Heart left ventricle (tissue), 16 donors: ENCODE results near the gene EMX1. TPM values are rescaled to one million over a fixed set of nuclear protein-coding genes. Genes with fewer than 3 reads are reported as not detected.

Experiments
- ATAC-seq, 4 donors: fragments of 200-7000 bp; cut with Tn5 transposase; one replicate each; pipeline ENCODE4 v1.9.1; 2020 to 2022; ENCODE audit warnings: moderate library complexity in 4 of 4, mild to moderate bottlenecking in 3 of 4, moderate number of reproducible peaks in 1 of 4
- DNase-seq, 5 donors: peaks; one replicate each; pipeline ENCODE4 v3.0.0-alpha.2; 2020
- H3K27ac ChIP-seq, 12 donors: fragments of 200-600 bp; sonication (generic) in 4 of 12; one replicate each; pipeline versions ENCODE4 v1.5.0 to v1.8.0; 2016 to 2022; ENCODE audit warnings: mild to moderate bottlenecking in 2 of 12
- H3K27me3 ChIP-seq, 9 donors: fragments of 200-600 bp; sonication (generic) in 2 of 9; one replicate each; pipeline versions ENCODE4 v1.5.1 to v1.8.0; 2016 to 2022; ENCODE audit warnings: mild to moderate bottlenecking in 3 of 9
- H3K36me3 ChIP-seq, 9 donors: fragments of 200-600 bp; sonication (generic) in 2 of 9; one replicate each; pipeline versions ENCODE4 v1.5.0 to v1.8.0; 2018 to 2022; ENCODE audit warnings: mild to moderate bottlenecking in 2 of 9
- H3K4me1 ChIP-seq, 12 donors: fragments of 200-600 bp; sonication (generic) in 4 of 12; one replicate each; pipeline versions ENCODE4 v1.5.0 to v1.8.0; 2016 to 2022; ENCODE audit warnings: mild to moderate bottlenecking in 3 of 12
- H3K4me3 ChIP-seq, 12 donors: fragments of 200-600 bp; sonication (generic) in 4 of 12; one replicate each; pipeline versions ENCODE4 v1.5.0 to v1.8.0; 2017 to 2022; ENCODE audit warnings: mild to moderate bottlenecking in 9 of 12, moderate library complexity in 4 of 12
- H3K9me3 ChIP-seq, 12 donors: fragments of 200-600 bp; sonication (generic) in 4 of 12; one replicate each; pipeline versions ENCODE4 v1.5.0 to v1.8.0; 2016 to 2022; ENCODE audit warnings: mild to moderate bottlenecking in 1 of 12
- CTCF ChIP-seq, 12 donors: fragments of 200-600 bp; sonication (generic) in 4 of 12; IDR thresholded peaks; one replicate each; pipeline versions ENCODE4 v1.5.0 to v1.8.0; 2018 to 2022; ENCODE audit warnings: antibody characterized with exemption in 12 of 12, mild to moderate bottlenecking in 5 of 12
- POLR2A ChIP-seq, 2 donors: fragments of 450-650 bp; IDR thresholded peaks; one replicate each; pipeline ENCODE4 v1.6.1; 2017; ENCODE audit warnings: antibody characterized with exemption in 2 of 2, mild to moderate bottlenecking in 2 of 2, moderate library complexity in 2 of 2
- WGBS, 4 donors: extraction: QIAGEN DNeasy Blood & Tissue Kit in 2 of 4; methylation state at CpG; one replicate each; pipeline versions ENCODE4 v1.1.5 to v1.1.7; 2013 to 2018; 5-methylcytosine and 5-hydroxymethylcytosine counted together
- intact Hi-C, 10 donors: fragments of 100-400 bp; cut with DNase I; formaldehyde crosslinking; loops; one replicate each; pipeline versions ENCODE4 v1.11.1 to v1.14.2; 2022
- polyA plus RNA-seq, 2 donors: library from polyadenylated mRNA; stranded (reverse); fragments of 200-250 nt; gene quantifications; one replicate each; pipeline ENCODE4 v1.2.3, GENCODE V29; 2013
- total RNA-seq, 9 donors: library from RNA; depleted of rRNA in 2 of 9; stranded (reverse); fragments of >200 nt in 2 of 9; fragmentation: NEBNext Ultra II Directional in 3 of 9; extraction: Animal tissue kit (Norgen Biotek cat#: 25700) in 3 of 9; gene quantifications; one replicate each; pipeline versions ENCODE4 v1.1.0 to v1.2.4, GENCODE V29; 2016 to 2023
- donor health status: ischemic (EF 13 %, LVEDD 7.1; RV severe dilation, severe dysfunction).
- donor health status: healthy with polysubstance abuse.
- donor health status: DM: no; HTN: yes; CAD: no.
- donor health status: DM: no; HTN: no; CAD: no.
- donor health status: ischemic (EF 25% LVEDD 6.9; RV normal size, moderate dysfunction).
- donor health status: ischemic (EF 25% LVEDD 5.7; RV mildly dilated, moderate dysfunction).
- donor health status: healthy.
- donor health status: DM: yes; HTN: yes; CAD: no.
- donor health status: ischemic (EF 35%, LVEDD 5.7; RV mildly dilated, moderate dysfunction).
- donor health status: nonischemic (EF 11% LVEDD 7.7; RV severe dilation, severe dysfunction).
- donor health status: DM: yes; HTN: yes; CAD: no.
- donor health status: PGD.
- donor health status: ischemic (EF 29% LVEDD 5.4; RV normal size, mild dysfunction).
- donor health status: nonischemic (EF 23%, LVEDD 6.1; RV moderate dilation, normal function).

Gene EMX1
- total and polyA plus RNA-seq, 11 donors, result not detected

- TF ChIP-seq POLR2A (IDR thresholded peaks at IDR 0.05) (no peak), CTCF (IDR thresholded peaks at IDR 0.05) (no peak)
- H3K27me3 ChIP-seq, result no peaks in the 10 kb centered on the region
- intact Hi-C loops, result no loop called here
- ATAC-seq (no peak), DNase-seq (no peak)
- H3K27ac ChIP-seq, result no peak overlapping the region
- peaks cover 0 to 5% (median 0%) of the 10 kb centered on the region in 9 donors for H3K36me3 ChIP-seq
- no peak overlapping the region for H3K4me3 ChIP-seq
- WGBS, 4 donors, result 92 to 100% (median 99%) methylated on average over 1 of the region's 1 CpG
- no peaks in the 10 kb centered on the region for H3K9me3 ChIP-seq
- H3K4me1 ChIP-seq, result peaks cover 0 to 28% (median 0%) of the 10 kb centered on the region in 12 donors
These were observed 36.2 kb downstream of the EMX1 start for GRCh38 chr2:72953528-72953927.

GRCh38 chr2:72953976-72954375 is 36.7 kb downstream of the EMX1 start:
- WGBS, 4 donors, result 62 to 86% (median 68%) methylated on average over 2 to 4 of the region's 4 CpGs
- no peak for TF ChIP-seq CTCF (IDR thresholded peaks at IDR 0.05)
- no peak for TF ChIP-seq POLR2A (IDR thresholded peaks at IDR 0.05)
- Histone ChIP-seq H3K4me1 (peaks cover 0 to 30% (median 0%) of the 10 kb centered on the region in 12 donors), H3K4me3 (peak overlapping the region in 1 of 12 donors; percentile 39), H3K27ac (no peak overlapping the region), H3K27me3 (no peaks in the 10 kb centered on the region), H3K9me3 (no peaks in the 10 kb centered on the region), H3K36me3 (peaks cover 0 to 5% (median 0%) of the 10 kb centered on the region in 9 donors)
- DNase-seq, result peak in 2 of 5 donors; percentile 6 to 11
- intact Hi-C loops, result no loop called here
- no peak for ATAC-seq

GRCh38 chr2:72954376-72955227 is 37.3 kb downstream of the EMX1 start:
- WGBS, 4 donors, result 78 to 81% (median 80%) methylated on average over 7 to 12 of the region's 12 CpGs
- intact Hi-C loops, result no loop called here
- Histone ChIP-seq H3K4me1 (peaks cover 0 to 30% (median 0%) of the 10 kb centered on the region in 12 donors), H3K36me3 (peaks cover 0 to 5% (median 0%) of the 10 kb centered on the region in 9 donors), H3K9me3 (no peaks in the 10 kb centered on the region), H3K27me3 (no peaks in the 10 kb centered on the region), H3K4me3 (peak overlapping the region in 1 of 12 donors; percentile 39), H3K27ac (no peak overlapping the region)
- DNase-seq, result peak in 1 of 5 donors; percentile 13
- no peak for ATAC-seq
- no peak for TF ChIP-seq POLR2A (IDR thresholded peaks at IDR 0.05)
- TF ChIP-seq CTCF (IDR thresholded peaks at IDR 0.05), result no peak

GRCh38 chr2:72955228-72956049 is 38.1 kb downstream of the EMX1 start:
- DNase-seq (peak in 2 of 5 donors; percentile 8 to 15), ATAC-seq (peak in 1 of 4 donors; percentile 30)
- TF ChIP-seq POLR2A (IDR thresholded peaks at IDR 0.05) (no peak), CTCF (IDR thresholded peaks at IDR 0.05) (no peak)
- H3K4me1 ChIP-seq, result peaks cover 0 to 30% (median 0%) of the 10 kb centered on the region in 12 donors
- no peaks in the 10 kb centered on the region for H3K9me3 ChIP-seq
- intact Hi-C loops, result no loop called here
- H3K4me3 ChIP-seq, result no peak overlapping the region
- H3K27ac ChIP-seq, result no peak overlapping the region
- H3K27me3 ChIP-seq, result no peaks in the 10 kb centered on the region
- H3K36me3 ChIP-seq, result peaks cover 0 to 5% (median 0%) of the 10 kb centered on the region in 9 donors
- 62 to 76% (median 72%) methylated on average over 24 of the region's 24 CpGs for WGBS, 4 donors
